ENCODE measurements around the gene AKR7A2. TPM values are rescaled to one million over a fixed set of nuclear protein-coding genes. Genes with fewer than 3 reads are reported as not detected.

The AKR7A2 gene
- 24.2 and 29.4 TPM in 2 replicates for total RNA-seq

GRCh38 chr1:19311931-19312781, at the start of gene AKR7A2, which contains the start of gene SLC66A1:
AKR7A2 (minus strand) TSS chr1:19312144; CDS start chr1:19312124, 20 bp downstream.
SLC66A1 (plus strand) TSS chr1:19312326; CDS start chr1:19317678, 5,352 bp downstream.
- intact Hi-C loops (cut with micrococcal nuclease), result loop anchor here (1.0 to 10.0 kb wide), 9 partner anchors 29 to 410 kb away; partner anchors contain the start of genes ALDH4A1, CAPZB, EMC1 and MRTO4

GRCh38 chr1:19360843-19361610, 49.1 kb upstream of the AKR7A2 start:
- intact Hi-C loops (cut with micrococcal nuclease), result no loop called here

- intact Hi-C loops (cut with micrococcal nuclease), result no loop called here
These were observed 48.5 kb upstream of the AKR7A2 start for GRCh38 chr1:19360432-19360831.

- intact Hi-C loops (cut with micrococcal nuclease), result no loop called here
These were observed 48.1 kb upstream of the AKR7A2 start for GRCh38 chr1:19360016-19360415.

- intact Hi-C loops (cut with micrococcal nuclease), result no loop called here
These were observed 47.4 kb upstream of the AKR7A2 start for GRCh38 chr1:19359357-19359756.

GRCh38 chr1:19358710-19359109, 46.8 kb upstream of the AKR7A2 start:
- intact Hi-C loops (cut with micrococcal nuclease), result no loop called here

GRCh38 chr1:19357299-19357986, 45.5 kb upstream of the AKR7A2 start:
- intact Hi-C loops (cut with micrococcal nuclease), result no loop called here

- intact Hi-C loops (cut with micrococcal nuclease), result no loop called here
These were observed 44.3 kb upstream of the AKR7A2 start for GRCh38 chr1:19356266-19356665.

GRCh38 chr1:19354531-19354981, 42.6 kb upstream of the AKR7A2 start:
- intact Hi-C loops (cut with micrococcal nuclease), result no loop called here

GRCh38 chr1:19353596-19353995, 41.7 kb upstream of the AKR7A2 start:
- intact Hi-C loops (cut with micrococcal nuclease), result no loop called here

- intact Hi-C loops (cut with micrococcal nuclease), result no loop called here
These were observed 40.9 kb upstream of the AKR7A2 start for GRCh38 chr1:19352839-19353238.

- intact Hi-C loops (cut with micrococcal nuclease), result no loop called here
These were observed 39.9 kb upstream of the AKR7A2 start for GRCh38 chr1:19351873-19352272.

GRCh38 chr1:19350566-19350965, 38.6 kb upstream of the AKR7A2 start:
- intact Hi-C loops (cut with micrococcal nuclease), result no loop called here

GRCh38 chr1:19349999-19350398, 38.1 kb upstream of the AKR7A2 start:
- intact Hi-C loops (cut with micrococcal nuclease), result no loop called here

GRCh38 chr1:19348441-19349198, 36.7 kb upstream of the AKR7A2 start:
- intact Hi-C loops (cut with micrococcal nuclease), result no loop called here

- intact Hi-C loops (cut with micrococcal nuclease), result no loop called here
These were observed 35.7 kb upstream of the AKR7A2 start for GRCh38 chr1:19347533-19348172.

GRCh38 chr1:19346026-19346425, 34.1 kb upstream of the AKR7A2 start:
- intact Hi-C loops (cut with micrococcal nuclease), result no loop called here

GRCh38 chr1:19345391-19345790, 33.4 kb upstream of the AKR7A2 start:
- intact Hi-C loops (cut with micrococcal nuclease), result no loop called here

- intact Hi-C loops (cut with micrococcal nuclease), result loop anchor here (1.0 to 5.0 kb wide), 4 partner anchors 47 to 252 kb away; a partner anchor contains a TSS
These were observed 32.9 kb upstream of the AKR7A2 start for GRCh38 chr1:19344831-19345230.

- intact Hi-C loops (cut with micrococcal nuclease), result loop anchor here (1.0 to 5.0 kb wide), 4 partner anchors 48 to 253 kb away; a partner anchor contains a TSS
These were observed 32.4 kb upstream of the AKR7A2 start for GRCh38 chr1:19344372-19344810.
